GM23248 (cell line): ENCODE results near the gene ZEB2.

Experiments
- EZH2 ChIP-seq: fragments of 200-600 bp; sonication (generic); IDR thresholded peaks from 2 replicates; pipeline ENCODE4 v1.6.1; 2018; ENCODE audit warnings: antibody characterized with exemption, mild to moderate bottlenecking; ENCODE audit not compliant: insufficient read depth, poor library complexity, severe bottlenecking
- EZH2phosphoT487 ChIP-seq: fragments of 200-600 bp; sonication (generic); IDR thresholded peaks from 2 replicates; pipeline ENCODE4 v1.6.1; 2018; ENCODE audit warnings: antibody characterized with exemption, moderate library complexity, mild to moderate bottlenecking, low read depth; ENCODE audit not compliant: insufficient read depth

GRCh38 chr2:144370937-144371584 is 148.9 kb downstream of the ZEB2 start:
- no peak for TF ChIP-seq EZH2phosphoT487
- TF ChIP-seq EZH2 = no peak
